H1 (cell line): ENCODE measurements around the gene TMC4.
A peak's percentile ranks its signal among the peaks of the same experiment; 100 is the strongest.

Source experiments
- ATF2 ChIP-seq: IDR thresholded peaks from 2 replicates; pipeline ENCODE4 v1.6.1; 2012; ENCODE audit warnings: low read length, inconsistent platforms
- CTCF ChIP-seq, 3 experiments: IDR thresholded peaks; 1 replicate in 2 of 3; 2 replicates in 1 of 3; pipeline versions ENCODE4 v1.5.1 to v1.6.1; 2011; ENCODE audit warnings: low read length in 3 of 3, mild to moderate bottlenecking in 3 of 3, inconsistent platforms in 2 of 3, low read depth in 1 of 3, moderate library complexity in 1 of 3; ENCODE audit not compliant: insufficient read depth in 1 of 3; ENCODE audit errors: control extremely low read depth in 1 of 3
- EZH2 ChIP-seq: fragments of 200-600 bp; sonication (generic); IDR thresholded peaks from 2 replicates; pipeline ENCODE4 v1.7.1; 2012; ENCODE audit warnings: low read depth, mild to moderate bottlenecking, moderate library complexity, low read length, inconsistent platforms; ENCODE audit not compliant: severe bottlenecking
- GABPA ChIP-seq: IDR thresholded peaks from 2 replicates; pipeline ENCODE4 v1.6.1; 2011; ENCODE audit warnings: mild to moderate bottlenecking, low read length, moderate library complexity, borderline replicate concordance; ENCODE audit not compliant: insufficient read depth
- HDAC6 ChIP-seq: IDR thresholded peaks from one replicate; pipeline ENCODE4 v1.7.1; 2012; ENCODE audit warnings: low read depth, mild to moderate bottlenecking, inconsistent platforms, low read length, moderate library complexity
- JUN ChIP-seq: IDR thresholded peaks from 2 replicates; pipeline ENCODE4 v1.6.1; 2011; ENCODE audit warnings: low read depth, mild to moderate bottlenecking, improper control_type of control experiment, low read length
- MAX ChIP-seq: IDR thresholded peaks from 2 replicates; pipeline ENCODE4 v1.6.1; 2012; ENCODE audit warnings: inconsistent platforms
- NRF1 ChIP-seq: IDR thresholded peaks from 2 replicates; pipeline ENCODE4 v1.6.1; 2011; ENCODE audit warnings: mild to moderate bottlenecking, low read depth, low read length, improper control_type of control experiment
- POLR2A ChIP-seq, 2 experiments: IDR thresholded peaks; 1 replicate in 1 of 2; 2 replicates in 1 of 2; pipeline ENCODE4 v1.6.1; 2011; ENCODE audit warnings: low read depth in 2 of 2, low read length in 2 of 2, mild to moderate bottlenecking in 2 of 2; ENCODE audit errors: control extremely low read depth in 1 of 2
- POLR2AphosphoS5 ChIP-seq: IDR thresholded peaks from 2 replicates; pipeline ENCODE4 v1.6.1; 2011; ENCODE audit warnings: low read depth, low read length
- YY1 ChIP-seq: IDR thresholded peaks from 2 replicates; pipeline ENCODE4 v1.6.1; 2011; ENCODE audit warnings: low read depth, mild to moderate bottlenecking, low read length

GRCh38 chr19:54172471-54173358 is at the start of gene TMC4:
- TF ChIP-seq CTCF (IDR thresholded peaks at IDR 0.05; ENCODE audit: control extremely low read depth in 1 of 3, insufficient read depth in 1 of 3, low read depth in 1 of 3, low read length in 3 of 3) (peak; percentile 61 to 78 (median 65)), NRF1 (no peak), POLR2AphosphoS5 (no peak), ATF2 (no peak), MAX (0 out of 2 replicates have a peak, but pooled peaks have one; percentile 27), EZH2 (no peak), HDAC6 (no peak), YY1 (no peak), POLR2A (IDR thresholded peaks at IDR 0.05; ENCODE audit: control extremely low read depth in 1 of 2, low read depth in 2 of 2, low read length in 2 of 2) (no peak; a peak in 1 of 3 replicates), GABPA (peak; percentile 6; the same call in 1 of the 2 replicates), JUN (no peak)
